Spleen (tissue), 7 donors: ENCODE results near the gene DNAJA2.

Experiments used
- CTCF ChIP-seq, 11 experiments: fragments of 200-600 bp in 7 of 11; fragments of 450-650 bp in 4 of 11; sonication (generic) in 4 of 11; IDR thresholded peaks in 8 of 11; conservative IDR thresholded peaks in 3 of 11; 1 replicate in 7 of 11; 2 replicates in 4 of 11; pipeline versions ENCODE4 v1.4.0 to v1.8.0; 2016 to 2021; ENCODE audit warnings: antibody characterized with exemption in 11 of 11, inconsistent platforms in 4 of 11, mild to moderate bottlenecking in 1 of 11
- POLR2A ChIP-seq, 3 donors: fragments of 450-650 bp; IDR thresholded peaks; one replicate each; pipeline ENCODE4 v1.5.1; 2017; ENCODE audit warnings: antibody characterized with exemption in 3 of 3, mild to moderate bottlenecking in 1 of 3
- POLR2AphosphoS5 ChIP-seq, 3 donors: sonication (generic); formaldehyde crosslinking; IDR thresholded peaks; one replicate each; pipeline ENCODE4 v1.5.1; 2017; ENCODE audit warnings: antibody characterized with exemption in 3 of 3
- donor health status: DM: no; HTN: no; CAD: no; lungs with moderate emphysema.
- donor health status: DM: no; HTN: no; CAD: no.
- donor health status: DM: no; HTN: no; CAD: no.

GRCh38 chr16:46918400-46918799 is 55.1 kb downstream of the DNAJA2 start:
- TF ChIP-seq POLR2A (IDR thresholded peaks at IDR 0.05) (no peak), CTCF (IDR thresholded peaks at IDR 0.05 in 8 of 11, conservative IDR thresholded peaks at IDR 0.05 in 3 of 11) (no peak), POLR2AphosphoS5 (IDR thresholded peaks at IDR 0.05) (no peak)
